ENCODE results near the gene TEDC2.

Gene TEDC2

DNA sequence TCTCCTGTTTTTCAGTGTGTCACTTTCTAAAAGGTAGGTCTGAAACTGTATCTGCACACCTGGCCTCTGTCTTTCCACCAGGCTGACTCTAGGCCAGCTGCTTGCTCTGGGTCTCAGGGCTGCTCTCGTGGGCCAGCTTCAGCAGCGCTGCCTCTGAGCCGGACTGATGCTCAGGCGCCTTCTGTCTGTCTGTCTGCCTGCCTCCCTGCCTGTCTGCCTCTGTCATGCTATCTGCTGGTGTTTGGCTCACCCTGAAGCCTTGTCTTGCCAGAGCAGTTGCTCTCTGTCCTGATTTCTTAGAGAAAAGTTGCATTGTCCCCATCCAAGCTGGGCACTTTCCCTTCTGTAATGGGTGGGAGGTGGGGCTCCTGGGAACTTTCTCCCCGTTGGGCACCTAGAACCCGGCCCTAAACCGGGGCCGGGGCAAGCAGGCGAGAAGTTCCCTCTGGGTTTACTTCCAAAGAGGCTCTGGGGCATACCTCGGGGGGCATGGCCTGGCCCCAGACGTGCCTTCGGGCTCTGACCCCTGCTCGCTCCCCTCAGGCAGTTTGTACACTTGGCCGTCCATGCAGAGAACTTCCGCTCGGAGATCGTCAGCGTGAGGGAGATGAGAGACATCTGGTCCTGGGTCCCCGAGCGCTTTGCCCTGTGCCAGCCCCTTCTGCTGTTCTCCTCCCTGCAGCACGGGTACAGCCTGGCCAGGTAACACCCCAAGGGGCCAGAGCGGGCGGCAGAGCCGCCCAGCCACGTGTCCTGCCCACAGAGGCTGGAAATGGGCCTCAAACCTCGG, 38.0 kb downstream of the TEDC2 start:
- no peak for DNase-seq

DNA sequence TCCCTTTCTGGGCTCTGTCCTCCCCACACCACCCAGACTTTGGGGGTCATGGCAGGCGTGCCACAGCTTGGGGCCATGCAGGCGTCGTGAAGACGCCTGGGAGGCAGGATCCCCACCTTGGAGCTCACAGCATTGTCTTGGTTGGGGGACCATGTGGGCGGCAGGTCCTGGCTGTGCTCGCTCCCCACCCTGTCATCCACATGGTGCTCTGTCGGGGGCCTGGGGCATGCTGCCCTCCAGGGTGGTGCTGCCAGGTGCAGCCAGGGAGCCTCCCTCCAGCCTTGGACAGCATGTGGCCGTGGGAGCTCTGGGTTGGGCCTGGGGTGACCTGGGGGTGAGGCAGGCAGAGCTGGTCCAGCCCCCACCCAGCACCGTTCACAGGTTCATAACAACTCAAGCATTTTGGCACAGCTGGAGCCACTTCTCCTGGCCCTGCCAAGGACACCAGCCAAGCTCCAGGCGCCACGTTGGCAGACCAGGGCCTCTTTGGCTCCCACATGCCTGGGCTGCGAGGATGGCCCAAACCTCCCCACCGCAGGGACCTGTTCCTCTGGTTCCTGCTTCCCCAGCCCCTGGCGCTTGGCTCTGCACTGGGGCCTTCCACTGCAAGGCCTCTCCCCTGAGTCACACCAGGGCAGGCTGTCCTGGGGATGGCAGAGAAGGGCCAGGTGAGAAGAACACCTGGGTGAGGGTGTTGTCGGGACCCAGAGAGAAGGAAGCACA, 38.8 kb downstream of the TEDC2 start:
- peak; percentile 62 to 87 for DNase-seq

DNA sequence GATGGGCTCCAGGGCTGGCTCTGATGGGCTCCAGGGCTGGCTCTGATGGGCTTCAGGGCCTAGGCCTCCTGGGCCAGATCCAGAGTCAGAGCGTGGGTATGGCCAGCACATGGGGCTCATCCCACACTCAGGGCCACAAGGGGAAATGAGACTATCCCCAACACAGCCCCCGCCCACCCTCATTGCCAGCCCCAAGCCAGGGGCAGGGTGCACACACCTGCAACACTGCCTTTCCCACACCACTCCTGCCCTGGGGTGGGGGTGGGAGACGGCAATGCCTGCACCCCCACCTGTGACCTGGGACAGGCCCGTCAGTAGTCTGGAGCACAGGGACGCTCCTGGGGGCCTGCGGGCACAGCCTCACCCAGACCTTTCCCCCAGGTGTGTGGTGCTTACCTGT, 39.5 kb downstream of the TEDC2 start:
- no peak for DNase-seq

DNA sequence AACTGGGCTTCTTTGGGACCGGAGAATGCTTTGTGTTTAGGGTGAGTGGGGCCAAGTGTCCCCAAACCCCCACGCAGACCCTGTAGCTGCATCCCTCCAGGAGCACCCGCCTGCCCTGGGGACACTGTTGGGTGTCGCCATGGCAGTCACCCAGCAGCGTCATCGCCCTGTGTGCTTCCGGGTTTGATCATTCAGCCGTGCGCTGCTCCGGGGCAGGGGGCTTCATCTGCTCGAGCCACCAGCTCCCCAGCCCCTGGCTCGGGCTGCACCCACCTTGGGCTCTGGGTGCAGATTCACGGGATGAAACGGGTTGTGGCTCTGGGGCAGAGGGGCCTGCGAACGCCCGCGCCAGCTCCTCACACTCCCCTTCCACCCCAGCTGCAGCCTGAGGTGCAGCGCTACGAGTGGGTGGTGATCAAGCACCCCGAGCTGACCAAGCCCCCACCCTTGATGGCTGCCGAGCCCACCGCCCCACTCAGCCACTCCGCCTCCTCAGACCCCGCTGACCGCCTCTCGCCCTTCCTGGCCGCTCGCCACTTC, 40.1 kb downstream of the TEDC2 start:
- no peak for DNase-seq

DNA sequence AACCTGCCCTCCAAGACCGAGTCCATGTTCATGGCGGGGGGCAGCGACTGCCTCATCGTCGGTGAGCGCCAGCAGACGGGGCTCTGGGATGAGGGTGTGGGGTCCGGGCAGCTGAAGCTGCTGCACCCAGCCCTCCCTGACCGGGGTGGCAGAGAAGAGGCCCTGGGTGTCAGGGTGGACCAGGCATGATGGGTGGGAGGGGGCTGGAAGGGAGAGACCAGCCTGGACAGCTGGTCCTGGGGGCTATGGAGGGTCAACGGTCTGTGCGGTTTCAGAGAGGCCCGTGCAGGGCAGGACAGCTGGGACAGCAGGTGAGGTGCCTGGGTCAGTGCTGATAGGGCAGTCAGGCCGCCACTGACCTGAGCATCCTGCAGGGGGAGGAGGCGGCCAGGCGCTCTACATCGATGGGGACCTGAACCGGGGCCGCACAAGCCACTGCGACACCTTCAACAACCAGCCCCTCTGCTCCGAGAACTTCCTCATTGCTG, 40.6 kb downstream of the TEDC2 start:
- no peak for DNase-seq

DNA sequence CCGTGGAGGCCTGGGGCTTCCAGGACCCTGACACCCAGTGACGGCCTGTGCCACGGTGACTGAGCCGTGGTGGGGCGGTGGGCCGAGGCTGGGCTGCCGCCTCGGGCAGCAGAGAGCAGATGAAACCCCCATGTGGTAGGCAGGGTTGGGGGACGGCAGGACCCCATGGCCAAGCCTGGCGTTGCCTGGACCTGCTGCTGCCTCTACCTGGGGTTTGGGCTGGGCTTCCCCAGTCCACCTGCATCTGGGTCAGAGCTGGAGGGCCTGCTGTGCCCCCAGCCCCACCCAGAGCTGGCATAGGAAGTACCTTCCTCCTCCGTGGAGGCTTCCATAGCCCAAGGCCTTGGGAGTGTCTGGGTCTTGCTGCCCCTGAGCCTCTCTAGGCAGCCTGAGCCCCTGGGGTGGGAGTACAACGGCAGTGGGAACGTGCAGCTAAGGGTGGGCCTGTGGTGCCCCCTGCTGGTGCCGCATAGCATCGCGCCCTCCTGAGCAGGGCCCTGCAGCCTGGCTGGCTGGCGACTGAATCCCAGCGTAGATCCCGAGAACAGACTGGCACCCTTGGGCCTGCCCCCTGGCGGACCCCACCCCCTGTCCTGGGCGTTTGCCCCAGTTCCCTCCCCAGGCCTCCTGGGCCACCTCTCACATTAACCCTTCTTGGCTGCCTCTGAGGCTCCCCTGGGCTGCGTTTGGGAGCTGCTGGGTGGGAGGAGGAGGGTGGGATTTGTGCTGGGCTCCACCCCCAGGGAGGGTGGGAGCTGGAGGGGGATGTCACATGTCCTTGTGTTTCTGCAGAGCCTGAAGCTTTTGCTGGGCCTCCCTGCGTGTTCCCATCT, 41.2 kb downstream of the TEDC2 start:
- peak; percentile 51 to 84 for DNase-seq

DNA sequence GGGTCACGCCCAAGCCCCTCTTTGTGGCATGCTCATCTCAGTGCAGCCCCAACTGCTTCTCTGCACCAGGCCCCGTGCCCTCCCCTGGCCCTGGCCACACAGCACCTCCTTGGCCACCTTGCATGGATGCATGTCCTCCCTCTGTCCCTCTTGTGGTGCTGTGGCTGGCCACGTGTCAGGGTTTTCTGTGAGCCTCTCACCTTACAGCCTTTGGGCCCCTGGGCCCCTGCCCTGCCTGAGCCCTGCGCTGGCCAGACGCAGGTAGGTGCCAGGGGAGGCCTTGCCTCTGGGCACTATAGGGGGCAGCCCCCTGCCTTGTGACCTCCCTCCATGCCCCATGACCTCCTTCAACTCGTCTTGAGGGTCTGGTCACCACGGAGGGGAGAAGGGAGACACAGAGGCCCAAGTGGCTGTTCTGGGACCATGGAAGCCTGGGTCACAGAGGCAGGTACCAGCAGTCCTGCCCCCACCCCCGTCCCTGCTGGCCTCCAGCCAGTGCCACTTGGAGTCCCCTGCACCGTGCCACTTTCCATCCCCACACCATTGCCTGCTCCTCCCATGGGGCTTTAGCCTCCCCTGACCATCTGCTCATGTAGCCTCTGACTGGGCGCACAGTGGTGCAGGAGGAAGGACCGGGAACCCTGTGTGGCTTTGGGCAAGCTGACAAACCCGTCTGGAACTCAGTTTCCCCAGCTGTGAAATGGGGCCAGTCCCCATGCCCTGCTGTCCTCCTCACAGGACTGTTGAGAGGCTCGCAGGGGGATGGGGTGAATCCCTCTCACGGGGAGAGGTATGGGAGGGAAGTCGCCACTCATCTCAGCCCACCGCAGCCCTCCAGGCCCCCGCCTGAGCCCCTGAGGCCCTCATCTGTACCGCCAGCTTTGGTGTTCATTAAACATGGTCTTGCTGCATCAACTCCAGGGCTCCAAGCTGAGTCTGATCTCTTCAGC, 42.3 kb downstream of the TEDC2 start:
- DNase-seq = no peak

DNA sequence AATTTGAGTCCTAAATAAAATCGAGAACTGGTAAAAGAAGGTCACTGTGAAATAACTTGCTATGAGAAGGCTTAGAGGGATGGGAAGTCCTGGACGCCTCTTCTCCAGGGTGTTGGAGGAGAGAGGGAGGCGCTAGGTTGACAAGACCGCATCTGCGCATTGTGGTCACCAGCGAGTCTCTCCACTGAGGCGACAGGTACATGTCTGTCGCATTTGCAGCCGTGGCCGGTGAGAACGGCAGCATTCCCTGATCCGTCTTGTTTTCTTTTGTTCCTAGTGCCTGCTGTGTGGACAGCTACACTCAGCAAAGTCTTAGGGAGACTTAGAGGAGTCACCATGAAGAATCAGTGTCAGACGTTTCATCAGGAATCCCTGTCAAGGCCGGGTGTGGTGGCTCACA, 45.8 kb downstream of the TEDC2 start:
- DNase-seq = no peak

DNA sequence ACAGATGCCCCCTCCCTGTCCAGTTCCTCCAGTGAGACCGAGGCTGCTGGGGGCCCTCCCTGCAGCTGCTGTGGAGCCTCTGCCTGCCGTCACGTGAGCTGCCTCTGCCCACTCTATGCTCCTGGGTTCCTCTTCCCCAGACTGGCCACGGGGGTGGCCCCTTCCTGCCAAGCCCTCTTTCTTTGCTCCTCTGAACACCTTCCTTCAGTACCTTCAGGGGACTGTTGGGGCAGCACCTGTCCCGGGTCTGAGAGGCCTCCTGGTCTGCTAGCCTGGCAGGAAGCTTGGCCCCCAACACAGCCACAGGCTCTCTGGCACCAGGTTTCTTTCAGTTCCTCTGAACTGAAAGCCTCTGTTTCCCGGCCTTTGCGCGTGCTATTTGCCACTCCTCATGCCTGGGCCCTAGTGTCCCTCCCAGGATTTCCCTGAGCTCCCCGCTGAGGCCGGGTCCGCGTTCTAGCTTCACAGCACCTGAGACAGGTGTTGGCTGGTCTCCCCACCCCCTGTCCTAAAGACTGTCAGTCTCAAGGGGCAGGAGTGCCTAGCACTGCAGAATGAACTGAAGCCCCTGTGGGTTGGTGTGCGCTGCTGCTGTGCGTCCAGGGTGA, 47.2 kb downstream of the TEDC2 start:
- no peak for DNase-seq

DNA sequence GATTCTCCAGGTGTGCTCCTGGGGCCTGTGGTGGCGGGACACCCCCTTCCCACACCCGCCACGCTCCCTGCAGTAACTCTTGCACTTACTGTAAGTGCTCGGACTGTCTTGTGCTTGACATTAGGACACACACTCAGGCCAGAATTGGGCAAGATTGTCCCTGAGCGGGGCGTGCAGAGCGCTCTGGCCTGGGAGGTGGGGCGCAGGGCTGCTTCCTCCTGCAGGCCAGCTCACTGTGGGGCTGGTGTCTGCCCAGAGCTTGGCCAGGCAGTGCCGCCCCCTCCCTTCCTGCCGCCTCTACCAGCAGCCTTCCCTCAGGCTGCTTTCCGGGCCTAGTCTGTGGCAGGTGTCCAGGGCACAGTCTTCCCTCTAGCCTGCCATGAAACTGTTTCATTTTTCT, 47.8 kb downstream of the TEDC2 start:
- no peak for DNase-seq

DNA sequence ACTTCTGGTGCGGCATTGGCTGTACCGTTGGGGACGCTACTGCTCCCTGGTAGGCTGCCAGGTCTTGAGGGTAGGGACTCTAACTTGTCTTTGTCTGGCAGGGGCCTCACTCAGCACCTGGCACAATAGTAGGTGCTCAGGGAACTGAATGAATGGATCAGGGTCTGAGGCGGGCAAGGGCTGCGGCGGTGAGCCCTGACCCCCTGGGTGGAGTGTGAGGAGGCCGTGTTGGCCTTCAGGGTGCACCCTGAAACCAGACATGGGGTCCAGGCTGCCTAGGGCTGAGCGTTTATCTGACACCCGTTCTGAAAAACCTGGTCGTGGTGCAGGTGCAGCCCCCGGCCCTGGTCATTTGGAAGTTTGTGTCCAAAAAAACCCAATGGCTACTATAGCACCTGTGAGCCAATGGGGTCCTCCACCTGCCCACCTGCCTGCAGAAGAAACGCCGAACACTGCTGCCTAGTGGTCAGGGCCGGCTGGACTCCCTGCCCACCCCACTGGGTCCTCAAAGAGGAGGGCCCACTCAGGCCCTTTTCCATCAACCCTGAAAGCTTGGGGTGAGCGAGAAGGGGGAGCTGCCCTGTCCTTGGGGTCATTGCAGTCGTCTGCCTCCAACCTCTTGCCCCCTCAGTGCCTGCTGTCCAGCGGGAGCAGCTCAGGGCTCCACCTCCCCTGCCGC, 49.0 kb downstream of the TEDC2 start:
- DNase-seq = no peak

DNA sequence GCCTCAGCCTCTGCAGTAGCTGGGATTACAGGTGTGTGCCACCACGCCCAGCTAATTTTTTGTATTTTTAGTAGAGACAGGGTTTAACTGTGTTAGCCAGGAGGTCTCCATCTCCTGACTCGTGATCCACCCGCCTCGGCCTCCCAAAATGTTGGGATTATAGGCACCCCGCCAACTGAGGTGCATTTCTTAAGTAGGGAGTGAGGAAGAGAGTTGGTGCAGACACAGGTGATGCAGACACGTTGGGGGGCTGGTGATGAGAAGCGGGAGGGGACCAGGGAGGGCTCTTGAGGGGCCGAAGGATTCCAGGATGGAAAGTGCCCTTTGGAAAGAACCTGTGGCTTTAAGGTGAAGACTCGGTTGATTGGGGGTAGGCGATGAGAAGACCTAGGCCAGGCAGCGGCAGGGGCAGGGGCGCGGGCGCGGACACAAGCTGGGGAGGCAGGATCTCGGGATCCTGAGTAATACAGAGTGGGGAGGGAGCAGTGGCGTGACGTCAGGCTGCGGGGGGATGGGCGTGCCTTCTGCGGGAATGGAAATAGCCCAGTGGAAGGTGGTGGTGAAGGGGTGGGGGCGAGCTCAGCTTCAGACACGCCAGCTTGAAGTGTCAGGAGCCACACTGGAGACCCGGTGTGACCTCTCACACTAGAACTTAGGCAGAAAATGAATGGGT, 51.4 kb downstream of the TEDC2 start:
- DNase-seq = no peak

DNA sequence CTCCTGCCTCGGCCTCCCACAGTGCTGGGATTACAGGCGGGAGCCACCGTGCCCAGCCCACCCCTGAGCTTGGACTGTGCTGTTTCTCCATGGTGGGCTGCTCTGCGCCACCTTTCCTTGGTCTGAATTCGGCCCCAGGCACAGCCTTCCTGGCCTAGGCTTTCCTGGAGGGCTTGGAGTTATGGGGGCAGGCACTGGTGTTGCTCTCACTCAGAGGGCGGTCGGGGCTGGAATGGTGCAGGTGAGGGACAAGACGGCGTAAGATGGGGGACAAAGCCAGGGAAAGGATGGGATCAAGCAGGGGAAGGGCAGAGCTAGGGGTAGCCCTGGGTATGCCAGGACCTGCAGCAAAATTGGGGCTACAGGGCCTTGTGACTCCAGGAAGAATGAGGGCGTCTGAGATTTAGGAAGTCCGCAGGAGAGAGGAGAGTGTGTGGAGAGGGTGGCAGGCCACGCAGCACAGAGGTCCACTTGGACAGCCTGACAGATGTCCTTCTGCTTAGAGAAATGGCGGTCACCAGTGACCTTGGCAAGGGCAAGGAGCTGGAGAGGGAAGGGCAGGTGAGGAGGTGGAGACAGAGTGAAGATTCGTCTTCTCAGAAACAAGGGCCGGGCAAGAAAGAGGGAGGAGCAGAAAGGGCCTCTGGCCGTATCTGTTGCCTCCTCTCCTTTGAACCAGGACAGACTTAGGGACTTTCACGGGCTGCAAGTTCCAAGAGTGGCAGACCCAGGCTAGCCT, 52.3 kb downstream of the TEDC2 start:
- no peak for DNase-seq

DNA sequence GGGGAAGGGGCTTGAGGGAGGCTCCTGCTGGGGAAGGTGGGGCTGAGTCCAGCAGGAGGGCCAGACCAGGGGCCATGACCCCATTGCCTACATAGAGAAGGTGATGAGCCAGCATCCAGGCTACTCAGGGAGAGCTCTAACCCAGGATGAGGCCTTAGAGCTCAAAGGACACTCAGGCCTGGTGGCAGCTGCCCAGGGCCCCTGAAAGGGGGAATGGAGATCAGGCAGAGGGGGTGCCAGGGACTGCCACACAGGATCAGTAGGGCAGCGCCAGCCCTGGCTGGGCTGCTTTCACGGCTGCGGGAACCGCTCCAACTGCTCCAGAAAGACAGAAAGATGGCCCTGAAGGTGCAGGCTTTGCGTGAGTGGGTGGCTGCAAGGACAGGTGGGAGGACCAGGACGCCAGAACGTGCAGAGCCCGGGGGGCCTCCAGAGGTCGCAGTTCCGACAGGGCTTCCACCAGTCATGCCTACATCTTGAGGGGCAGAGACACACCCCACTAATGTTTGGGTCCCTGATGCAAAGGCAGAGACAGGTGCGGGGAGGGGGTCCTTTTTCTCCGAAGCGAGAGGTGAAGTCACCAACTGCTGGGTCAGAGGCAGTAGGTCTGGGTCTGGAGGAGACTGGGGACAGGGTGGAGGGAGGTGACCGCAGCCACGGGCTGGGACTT, 53.0 kb downstream of the TEDC2 start:
- DNase-seq = no peak

DNA sequence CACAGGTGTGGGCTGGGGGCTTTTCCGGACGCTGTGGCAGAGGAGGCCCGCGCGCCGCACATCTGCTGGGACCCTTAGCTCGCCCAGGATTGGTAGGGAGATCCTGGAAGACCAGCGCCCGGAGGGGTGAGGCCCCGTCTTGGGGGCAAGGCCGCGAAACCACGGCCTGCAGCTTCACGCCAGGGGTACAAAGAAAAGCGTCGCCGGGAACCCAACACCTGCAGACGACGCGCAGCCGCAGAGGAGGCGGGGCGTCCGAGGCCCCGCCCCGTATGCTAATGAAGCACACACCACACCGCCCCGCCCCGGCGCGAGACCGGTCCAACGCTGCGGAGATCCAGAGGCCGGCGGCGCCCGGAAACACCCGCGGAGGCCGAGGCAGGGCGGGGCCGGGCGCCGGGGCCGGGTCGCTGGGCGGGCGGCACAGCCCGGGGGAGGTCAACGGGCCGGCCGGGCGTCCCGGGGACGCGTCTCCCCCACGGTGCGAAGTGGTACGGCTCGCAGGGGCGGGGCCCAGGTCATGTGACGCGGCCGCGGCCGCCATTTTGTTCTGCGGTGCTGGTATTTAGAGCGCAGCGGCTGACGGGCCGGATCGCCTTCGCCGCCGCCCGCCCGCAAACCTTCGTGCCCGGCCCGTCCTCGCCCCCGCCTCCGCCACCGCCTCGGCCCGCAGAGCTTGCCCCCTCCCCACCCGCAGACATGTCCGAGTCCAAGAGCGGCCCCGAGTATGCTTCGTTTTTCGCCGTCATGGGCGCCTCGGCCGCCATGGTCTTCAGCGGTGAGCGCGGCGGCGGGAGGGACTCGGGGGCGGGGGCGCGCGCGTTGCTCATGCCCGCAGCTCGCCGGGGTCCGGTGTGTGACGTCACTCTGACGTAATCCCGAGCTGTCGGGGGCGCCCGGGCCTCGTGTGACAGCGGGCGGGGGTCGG, 53.8 kb downstream of the TEDC2 start, which contains the start of gene ATP6V0C:
ATP6V0C (plus strand) TSS at position 548 of the 928 bp plus-strand sequence; CDS start at position 700, 152 bp downstream.
- peak; percentile 73 to 93 for DNase-seq

Data from NCI-H446 (cell line).